ENCODE measurements around the gene SNX32. TPM values are rescaled to one million over a fixed set of nuclear protein-coding genes. Genes with fewer than 3 reads are reported as not detected.

Gene SNX32
- total and polyA plus RNA-seq, 2 of the 13 experiments (the other 11 are each of a cell fraction or from before 2014, with no cell fraction given) = 0.09 to 0.34 TPM

- ChIA-PET POLR2A (no interaction called here), CTCF (ENCODE audit: low intra/inter-chr PET ratio, low total read pairs) (no interaction called here)
- no peak for FAIRE-seq
- in situ Hi-C loops (cut with HindIII; ENCODE audit: extremely low pct_ligation_motif_present, low pct_unique_long_range_greater_than_20kb) (no loop called here), intact Hi-C loops (cut with micrococcal nuclease; ENCODE audit: unreplicated experiment) (no loop called here)
- BruUV-seq (replicated peaks) = no TSS peak
- no peaks in the 10 kb centered on the region for H3K27me3 ChIP-seq (ENCODE audit: control insufficient read depth in 1 of 2, insufficient read depth in 2 of 2, low read length in 2 of 2)
- TF ChIP-seq ZNF891 (CRISPR knock-in tag; IDR thresholded peaks at IDR 0.05) = no peak
- no peak for TF ChIP-seq ATF6 (CRISPR knock-in tag; conservative IDR thresholded peaks at IDR 0.05)
- TF ChIP-seq SMAD1 (CRISPR knock-in tag; IDR thresholded peaks at IDR 0.05; ENCODE audit: borderline replicate concordance, low read depth) = no peak
- TF ChIP-seq ZFAT (CRISPR knock-in tag; conservative IDR thresholded peaks at IDR 0.05) = no peak
- no peak for TF ChIP-seq ZNF503 (CRISPR knock-in tag; IDR thresholded peaks at IDR 0.05)
- TF ChIP-seq MEF2D (CRISPR knock-in tag; IDR thresholded peaks at IDR 0.05) = no peak
- no peak for TF ChIP-seq AHR (CRISPR knock-in tag; IDR thresholded peaks at IDR 0.05)
- no peak for TF ChIP-seq EZH2 (conservative IDR thresholded peaks at IDR 0.05; ENCODE audit: low read depth, low read length)
- TF ChIP-seq ZNF274 (CRISPR knock-in tag; IDR thresholded peaks at IDR 0.05) = no peak
- no peak for TF ChIP-seq KLF9 (CRISPR knock-in tag; IDR thresholded peaks at IDR 0.05; ENCODE audit: low read depth)
- TF ChIP-seq KDM1A (CRISPR knock-in tag; IDR thresholded peaks at IDR 0.05) = no peak
- TF ChIP-seq HNRNPLL (IDR thresholded peaks at IDR 0.05; ENCODE audit: low read depth, low read length, poor library complexity, severe bottlenecking) = no peak
- TF ChIP-seq HOXA7 (CRISPR knock-in tag; IDR thresholded peaks at IDR 0.05) = no peak
- TF ChIP-seq PREB (CRISPR knock-in tag; IDR thresholded peaks at IDR 0.05) = no peak
- TF ChIP-seq HBP1 (CRISPR knock-in tag; IDR thresholded peaks at IDR 0.05; ENCODE audit: low read depth) = no peak
- H3K4me1 ChIP-seq (ENCODE audit: insufficient read depth, low read length) = peaks cover 16% of the 10 kb centered on the region
- H3K9ac ChIP-seq (ENCODE audit: insufficient read depth, low read depth, low read length) = no peak overlapping the region
- no peak overlapping the region for H3K4me3 ChIP-seq (replicated peaks in 1 of 3; ENCODE audit: insufficient read depth in 1 of 3, low read depth in 2 of 3, low read length in 3 of 3)
- no peak overlapping the region for H2AFZ ChIP-seq (ENCODE audit: low read length)
- no peak for DNase-seq (ENCODE audit: low spot score)
- no peak overlapping the region for H3K4me2 ChIP-seq (ENCODE audit: low read depth, low read length)
- no peak overlapping the region for H3K27ac ChIP-seq (ENCODE audit: extremely low read length, insufficient read depth, low read length)
- no peaks in the 10 kb centered on the region for H4K20me1 ChIP-seq (ENCODE audit: insufficient read depth, low read length)
- no peaks in the 10 kb centered on the region for H3K9me3 ChIP-seq (ENCODE audit: low read length)
- H3K36me3 ChIP-seq (replicated peaks in 1 of 2; ENCODE audit: control insufficient read depth in 1 of 2, insufficient read depth in 2 of 2, low read length in 2 of 2) = peaks cover 14 to 51% of the 10 kb centered on the region in 2 experiments; a peak in 4 of 5 replicates
- no peak for ATAC-seq
- peaks cover 10% of the 10 kb centered on the region for H3K79me2 ChIP-seq (ENCODE audit: insufficient read depth, low read length)
- WGBS (ENCODE audit: low lambda C conversion rate) = 100% methylated on average over 8 of the region's 18 CpGs
Observed at GRCh38 chr11:65864706-65865471, 31.1 kb downstream of the SNX32 start.
